Epithelial cell of esophagus (primary cell): Measurements from ENCODE around the gene NCKAP5L.
"Not testable (repeated sequence)": the region's sequence is repeated elsewhere in the genome, so short reads cannot be mapped to it uniquely, and the experiment has no call there.

Experiments
- DNase-seq: peaks from one replicate; pipeline ENCODE4 v3.0.0; 2010; ENCODE audit warnings: low read depth
- H3K4me3 ChIP-seq: 2 replicates; pipeline ENCODE4 v1.5.1; 2011; ENCODE audit warnings: mild to moderate bottlenecking, low read length, control low read depth
- TF ChIP-seq, protein P1 (sequence below): IDR thresholded peaks from 2 replicates; pipeline ENCODE4 v1.5.1; 2011; ENCODE audit warnings: low read depth, mild to moderate bottlenecking, low read length, control low read depth, inconsistent platforms; ENCODE audit not compliant: insufficient read depth; ENCODE audit errors: missing control alignments

The NCKAP5L gene

GRCh38 chr12:49864798-49865090, 36.5 kb upstream of the NCKAP5L start:
- no peak overlapping the region for H3K4me3 ChIP-seq
- TF ChIP-seq, protein P1, sequence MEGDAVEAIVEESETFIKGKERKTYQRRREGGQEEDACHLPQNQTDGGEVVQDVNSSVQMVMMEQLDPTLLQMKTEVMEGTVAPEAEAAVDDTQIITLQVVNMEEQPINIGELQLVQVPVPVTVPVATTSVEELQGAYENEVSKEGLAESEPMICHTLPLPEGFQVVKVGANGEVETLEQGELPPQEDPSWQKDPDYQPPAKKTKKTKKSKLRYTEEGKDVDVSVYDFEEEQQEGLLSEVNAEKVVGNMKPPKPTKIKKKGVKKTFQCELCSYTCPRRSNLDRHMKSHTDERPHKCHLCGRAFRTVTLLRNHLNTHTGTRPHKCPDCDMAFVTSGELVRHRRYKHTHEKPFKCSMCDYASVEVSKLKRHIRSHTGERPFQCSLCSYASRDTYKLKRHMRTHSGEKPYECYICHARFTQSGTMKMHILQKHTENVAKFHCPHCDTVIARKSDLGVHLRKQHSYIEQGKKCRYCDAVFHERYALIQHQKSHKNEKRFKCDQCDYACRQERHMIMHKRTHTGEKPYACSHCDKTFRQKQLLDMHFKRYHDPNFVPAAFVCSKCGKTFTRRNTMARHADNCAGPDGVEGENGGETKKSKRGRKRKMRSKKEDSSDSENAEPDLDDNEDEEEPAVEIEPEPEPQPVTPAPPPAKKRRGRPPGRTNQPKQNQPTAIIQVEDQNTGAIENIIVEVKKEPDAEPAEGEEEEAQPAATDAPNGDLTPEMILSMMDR = no peak
- DNase-seq = no peak

DNA sequence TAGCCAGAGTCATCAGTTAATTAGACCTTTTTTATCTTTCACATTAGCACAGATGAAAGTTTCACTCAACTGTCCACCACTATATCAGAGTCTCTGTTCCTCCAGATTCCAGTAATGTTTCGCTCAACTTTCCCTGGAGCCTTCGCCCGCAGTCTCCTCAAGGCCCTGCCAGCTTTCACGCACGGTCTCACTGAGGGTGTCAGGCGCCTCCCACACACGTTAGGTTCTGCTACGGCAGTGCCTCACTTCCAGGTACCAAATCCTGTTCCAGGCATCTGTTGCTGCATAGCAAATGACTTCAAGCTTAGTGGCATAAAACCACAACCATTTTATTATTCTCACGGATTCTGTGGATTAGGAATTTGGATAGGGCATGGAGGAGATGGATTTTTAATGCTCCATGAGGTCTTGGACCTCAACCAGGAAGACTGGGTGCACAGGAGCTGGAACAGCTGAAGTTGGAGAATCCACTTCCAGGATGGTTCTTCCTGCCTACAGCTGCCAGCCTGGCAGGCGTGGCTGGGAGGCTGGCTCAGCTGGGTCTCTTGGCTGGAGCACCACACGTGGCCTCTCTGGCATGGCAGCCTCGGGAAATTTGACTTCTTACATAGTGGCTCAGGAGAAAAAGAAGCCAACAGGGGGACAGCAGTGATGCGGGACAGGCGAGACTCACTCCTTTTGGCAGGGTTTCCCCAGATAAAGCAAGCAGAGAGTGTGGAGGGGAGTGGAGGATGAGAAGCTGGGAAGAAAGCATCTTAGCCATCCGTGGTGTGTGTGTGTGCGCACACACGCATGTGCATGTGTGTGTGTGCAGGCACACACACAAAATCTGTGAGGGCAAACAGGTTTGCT, 36.0 kb upstream of the NCKAP5L start:
- H3K4me3 ChIP-seq = no peak overlapping the region
- TF ChIP-seq, protein P1 = no peak
- DNase-seq = no peak

DNA sequence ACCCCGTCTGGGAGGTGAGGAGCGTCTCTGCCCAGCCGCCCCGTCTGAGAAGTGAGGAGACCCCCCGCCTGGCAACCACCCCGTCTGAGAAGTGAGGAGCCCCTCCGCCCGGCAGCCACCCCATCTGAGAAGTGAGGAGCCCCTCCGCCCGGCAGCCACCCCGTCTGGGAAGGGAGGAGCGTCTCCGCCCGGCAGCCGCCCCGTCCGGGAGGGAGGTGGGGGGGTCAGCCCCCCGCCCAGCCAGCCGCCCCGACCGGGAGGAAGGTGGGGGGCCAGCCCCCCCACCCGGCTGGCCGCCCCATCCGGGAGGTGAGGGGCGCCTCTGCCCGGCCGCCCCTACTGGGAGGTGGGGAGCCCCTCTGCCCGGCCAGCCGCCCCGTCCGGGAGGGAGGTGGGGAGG, 32.7 kb upstream of the NCKAP5L start:
- DNase-seq, H3K4me3 ChIP-seq: not testable (repeated sequence)

DNA sequence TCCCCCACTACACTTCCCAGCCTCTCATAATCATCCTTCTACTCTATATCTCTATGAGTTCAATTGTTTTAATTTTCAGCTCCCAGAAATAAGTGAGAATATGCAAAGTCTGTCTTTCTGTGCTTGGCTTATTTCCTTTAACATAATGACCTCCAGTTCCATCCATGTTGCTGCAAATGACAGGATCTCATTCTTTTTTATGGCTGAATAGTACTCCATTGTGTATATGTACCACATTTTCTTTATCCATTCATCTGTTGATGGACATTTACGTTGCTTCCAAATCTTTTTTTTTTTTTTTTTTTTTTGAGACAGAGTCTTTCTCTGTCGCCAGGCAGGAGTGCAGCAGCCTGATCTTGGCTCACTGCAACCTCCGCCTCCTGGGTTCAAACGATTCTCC, 27.7 kb upstream of the NCKAP5L start:
- not testable (repeated sequence) for H3K4me3 ChIP-seq

DNA sequence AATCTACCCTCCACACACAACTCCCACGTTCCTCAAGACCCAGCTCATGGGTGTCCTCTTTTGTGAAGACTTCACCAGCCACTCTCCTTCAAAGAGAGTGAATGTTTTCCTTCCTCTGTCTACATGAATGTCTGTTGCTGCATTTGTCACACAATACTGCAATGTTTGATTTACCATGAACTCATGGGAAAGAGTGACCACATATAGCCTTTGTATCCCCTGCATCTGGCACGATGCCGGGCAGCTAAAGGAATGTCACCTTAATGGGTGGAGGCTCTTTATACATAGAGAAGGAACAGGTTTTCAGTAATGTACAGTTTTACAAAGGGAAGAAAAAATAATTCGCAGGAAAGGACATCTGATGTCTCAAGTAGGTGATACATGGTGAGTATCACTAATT, 26.8 kb upstream of the NCKAP5L start:
- TF ChIP-seq, protein P1 = no peak
- H3K4me3 ChIP-seq = no peak overlapping the region
- DNase-seq = no peak

More for the DNA sequence above, 27.7 kb upstream of the NCKAP5L start:
- DNase-seq = not testable (repeated sequence)

- TF ChIP-seq, protein P1 = no peak
- no peak for DNase-seq
- H3K4me3 ChIP-seq = no peak overlapping the region
These were observed 25.5 kb upstream of the NCKAP5L start for GRCh38 chr12:49853671-49854070.

DNA sequence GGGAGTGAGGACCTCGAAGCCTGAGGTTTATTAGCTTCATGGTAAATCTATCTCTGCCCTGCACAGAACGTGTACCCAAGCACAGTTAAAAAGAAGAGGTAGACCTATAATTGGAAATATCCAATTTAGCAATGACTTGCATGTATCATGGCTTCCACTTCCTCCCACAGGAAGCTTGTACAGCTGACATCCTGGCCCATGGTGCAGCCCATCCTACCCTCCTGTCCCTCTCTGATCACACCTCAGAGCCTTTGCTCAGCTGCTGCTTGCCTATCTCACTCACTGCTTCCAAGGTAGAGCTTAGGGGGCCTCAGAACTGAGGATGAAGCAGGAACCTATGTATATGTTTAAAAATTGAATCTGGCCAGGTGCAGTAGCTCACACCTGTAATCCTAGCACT, 18.9 kb upstream of the NCKAP5L start:
- TF ChIP-seq, protein P1 = no peak
- H3K4me3 ChIP-seq = no peak overlapping the region
- no peak for DNase-seq

GRCh38 chr12:49846032-49846431, 17.8 kb upstream of the NCKAP5L start:
- DNase-seq = no peak
- no peak overlapping the region for H3K4me3 ChIP-seq
- TF ChIP-seq, protein P1 = no peak
